Suppressor macrophage treated with lipopolysaccharide for 1 hour (primary cell): ENCODE measurements around the gene KRT72.

Experiments
- DNase-seq, 3 donors: peaks; one replicate each; pipeline ENCODE4 v3.0.0-alpha.2; 2020 to 2022

Gene KRT72

DNA sequence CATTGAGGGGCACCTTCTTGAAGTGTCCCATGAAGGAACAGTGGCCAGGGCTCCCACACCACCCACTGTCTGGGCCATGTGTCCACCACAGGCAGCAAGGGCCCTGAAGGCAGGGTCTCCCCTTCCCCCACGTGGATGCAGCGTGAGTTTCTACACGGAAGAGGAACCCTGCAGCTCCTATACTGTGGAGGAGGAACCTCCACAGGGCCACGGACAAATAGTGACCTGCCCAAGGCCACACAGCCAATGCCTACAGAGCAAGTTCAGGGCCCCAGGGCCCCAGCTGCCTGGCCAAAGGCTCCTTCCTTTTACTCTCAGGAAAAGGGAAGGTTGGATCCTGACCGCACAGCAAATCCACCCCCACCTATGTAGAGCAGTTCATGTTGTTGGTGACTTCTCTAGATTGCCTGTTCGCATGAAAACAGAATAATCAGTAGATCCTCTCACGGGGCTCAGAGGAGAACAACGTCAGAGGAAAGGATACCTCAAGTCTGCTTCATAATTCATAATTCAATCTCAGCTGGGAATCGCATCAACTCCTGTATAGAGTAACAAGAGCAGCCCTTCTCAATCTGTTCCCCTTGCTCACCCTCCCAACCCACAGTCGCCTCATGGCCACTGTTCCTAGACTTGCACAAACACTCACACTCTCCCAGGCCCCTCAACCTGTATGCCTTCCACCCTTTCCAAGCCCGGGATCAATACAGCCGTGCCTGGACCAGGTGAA lies 28.2 kb upstream of the KRT72 start:
- DNase-seq: peak in 2 of 3 donors; percentile 13 to 27

DNA sequence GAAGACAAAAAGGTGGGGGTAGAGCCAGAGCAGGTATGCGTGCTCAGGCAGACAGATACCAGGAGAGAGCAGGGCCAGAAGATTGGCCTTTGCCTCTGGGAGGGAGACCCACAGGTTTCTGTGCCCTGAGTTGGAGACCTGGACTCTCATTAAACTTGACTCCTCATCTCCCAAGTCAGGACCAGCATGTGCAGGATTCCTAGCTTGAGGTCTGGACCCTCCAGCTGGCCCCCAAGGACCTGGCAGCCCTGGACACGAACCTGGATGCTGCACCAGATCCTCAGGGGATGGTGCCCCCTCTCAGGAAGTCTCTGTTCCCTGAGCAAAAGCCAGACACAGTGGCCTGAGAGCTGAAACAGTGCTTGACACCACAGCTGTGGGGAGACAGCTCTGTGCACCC lies 27.6 kb upstream of the KRT72 start:
- DNase-seq: no peak

DNA sequence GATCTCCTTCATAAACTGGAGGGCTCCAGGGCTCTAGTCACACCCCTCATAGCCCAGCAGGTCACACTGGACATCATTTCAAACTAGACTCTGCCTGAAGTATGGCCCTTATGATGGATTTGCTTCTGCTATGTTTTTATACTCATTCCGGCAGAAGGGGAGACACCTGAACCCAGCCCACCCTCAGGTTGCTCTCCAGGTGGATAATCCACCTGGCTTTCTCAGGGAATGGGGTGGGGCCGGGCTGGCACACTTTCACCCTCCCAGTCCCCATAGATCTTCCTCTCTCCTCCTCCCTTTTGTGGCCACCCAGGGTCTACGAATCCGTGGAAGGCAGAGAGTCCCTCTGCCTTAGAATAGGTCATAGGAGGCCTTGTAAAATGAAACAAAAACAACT lies 26.8 kb upstream of the KRT72 start:
- no peak for DNase-seq

DNA sequence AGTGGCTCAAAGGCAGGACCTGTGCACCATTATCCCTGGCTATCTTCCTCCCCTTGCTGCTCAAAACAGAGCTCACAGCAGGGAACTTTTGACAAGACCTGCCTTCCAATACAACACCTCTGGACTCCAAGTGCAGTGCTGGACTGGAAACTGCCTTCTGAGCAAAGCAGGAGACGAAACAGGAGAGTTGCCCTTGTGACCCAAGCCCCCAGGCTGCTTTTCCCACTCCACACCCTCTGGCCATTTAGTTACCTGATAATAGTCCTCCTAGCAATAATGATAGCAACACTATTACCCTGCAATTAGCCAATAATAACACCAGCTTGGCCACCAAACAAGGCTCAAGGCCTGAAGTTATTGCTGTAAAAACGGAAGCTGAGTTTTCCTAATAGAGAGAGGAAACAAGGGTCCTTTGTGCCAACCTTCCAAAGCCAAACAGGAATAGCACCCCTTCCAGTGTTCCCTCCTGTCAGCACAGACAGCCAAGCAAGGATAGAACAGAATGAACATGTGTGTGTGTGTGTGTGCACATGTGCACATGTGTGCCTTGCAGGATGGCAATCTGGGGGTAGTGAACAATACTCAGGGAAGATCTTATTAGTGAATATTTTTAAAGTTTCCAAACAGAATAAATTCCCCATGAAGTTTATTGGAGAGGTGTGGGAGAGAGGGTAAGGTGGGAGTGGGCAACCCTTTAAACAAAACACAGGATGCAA lies 26.3 kb upstream of the KRT72 start:
- DNase-seq: no peak

DNA sequence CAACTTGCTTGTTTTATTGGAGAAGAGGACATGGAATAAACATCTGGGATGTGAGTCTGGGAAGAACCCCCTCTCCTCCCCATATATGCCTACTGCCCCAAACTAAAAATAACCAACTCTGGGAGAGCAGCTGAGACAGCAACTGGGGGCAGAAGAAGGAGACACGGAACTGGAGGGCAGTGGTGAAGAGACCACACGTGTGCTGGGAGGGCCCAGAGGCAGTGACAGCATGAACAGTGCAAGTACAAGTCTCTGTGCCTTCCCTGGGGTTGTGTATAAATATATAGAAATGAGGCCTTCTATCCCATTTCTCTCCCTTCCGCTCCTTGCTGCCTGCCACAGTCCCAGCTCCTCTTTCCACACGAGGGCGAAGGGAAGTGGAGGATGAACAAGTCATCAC lies 21.1 kb upstream of the KRT72 start:
- DNase-seq: no peak

DNA sequence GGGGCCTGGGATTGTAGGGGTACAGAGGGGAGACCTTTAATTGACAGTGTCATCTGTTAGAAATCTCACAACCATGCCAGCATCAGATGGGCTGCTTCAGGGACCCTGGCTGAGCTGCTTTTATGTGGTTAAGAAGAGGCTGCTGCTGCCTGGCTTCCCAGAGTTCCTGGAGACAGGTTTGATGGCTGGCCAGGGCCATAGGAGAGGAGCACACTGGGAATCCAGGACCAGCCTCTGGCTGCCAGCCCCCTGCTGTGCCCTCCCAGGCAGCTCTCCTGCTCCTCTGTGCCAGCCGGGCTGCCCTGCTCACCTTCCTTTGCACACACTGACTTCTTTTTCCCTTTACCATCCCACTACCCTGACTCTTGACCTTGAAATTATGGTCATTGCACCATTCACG lies 17.6 kb upstream of the KRT72 start:
- DNase-seq: no peak

DNA sequence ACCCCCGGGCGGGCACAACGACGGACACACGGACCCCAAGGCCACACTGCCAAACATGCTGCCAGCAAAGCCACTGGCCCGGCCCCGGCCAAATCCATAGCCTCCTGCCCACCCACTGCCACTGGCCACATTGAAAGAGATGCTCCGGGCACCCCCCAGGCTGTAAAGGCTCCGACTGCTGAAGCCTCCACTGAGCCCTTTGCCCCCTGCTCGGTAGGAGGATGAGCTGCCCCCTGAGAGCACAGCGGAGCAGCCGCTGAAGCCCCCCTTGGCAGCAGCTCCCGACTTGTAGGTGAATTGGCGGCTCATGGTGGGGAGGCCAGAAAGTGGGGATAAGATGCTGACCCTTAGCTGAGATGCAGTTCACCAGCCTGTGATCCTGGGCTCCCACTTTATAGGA lies 17.0 kb upstream of the KRT72 start, which contains the start of gene KRT73:
Gene KRT73, minus strand, starts transcription at position 344 of the 400 bp plus-strand sequence. Its CDS starts 35 bp downstream, at position 309.
- DNase-seq: no peak

DNA sequence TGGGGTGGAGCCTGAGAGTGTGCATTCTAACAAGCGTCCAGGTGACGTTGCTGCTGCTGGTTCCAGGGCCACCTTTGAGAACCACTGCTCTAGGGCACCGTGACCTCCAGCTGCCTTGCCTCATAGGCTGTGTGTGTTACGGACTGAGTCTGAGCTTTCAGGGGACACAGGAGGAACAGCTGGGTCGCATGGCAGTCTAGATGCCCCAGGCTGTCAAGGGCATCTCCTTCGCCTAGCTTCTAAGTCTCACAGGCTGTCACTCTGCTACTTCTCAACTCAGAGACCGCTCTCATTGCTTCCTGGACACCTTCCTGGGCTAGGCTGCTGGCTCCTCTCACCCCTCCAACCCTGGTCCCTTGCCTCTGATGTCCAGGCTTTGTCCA lies 16.1 kb upstream of the KRT72 start:
- no peak for DNase-seq

DNA sequence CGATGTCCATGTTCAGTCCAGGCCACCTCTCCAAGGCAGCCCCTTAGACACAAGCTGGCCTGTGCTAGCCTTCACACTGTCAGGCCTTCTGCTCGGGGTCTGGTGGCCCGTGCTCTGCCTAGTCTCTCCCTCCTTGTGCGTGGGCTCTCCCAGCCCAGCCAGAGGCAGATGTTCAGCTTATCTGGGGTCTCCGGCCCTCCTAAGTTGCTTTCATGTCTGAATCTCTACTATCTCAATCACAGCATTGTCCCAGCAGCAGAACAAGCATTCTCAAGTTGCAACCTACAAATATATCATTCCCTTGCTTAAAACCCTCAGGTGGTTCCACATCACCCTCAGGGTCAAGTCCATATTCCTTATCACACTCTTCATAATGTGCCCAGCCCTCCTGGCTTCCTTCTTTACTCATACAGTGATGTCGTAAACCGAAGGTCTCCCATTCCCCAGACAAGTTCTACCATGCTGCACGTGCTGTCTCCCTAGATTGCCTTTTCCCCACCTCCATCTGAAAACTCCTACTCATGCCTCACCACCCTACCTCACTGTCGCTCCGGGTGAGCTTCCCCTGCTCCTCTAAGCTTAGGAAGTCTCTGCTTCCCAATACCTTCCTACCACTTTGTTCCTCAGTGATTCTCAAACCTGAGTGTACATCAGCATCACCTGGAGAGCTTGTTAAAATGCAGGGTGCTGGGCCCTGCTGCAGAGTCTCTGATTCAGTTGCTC lies 15.6 kb upstream of the KRT72 start:
- no peak for DNase-seq

DNA sequence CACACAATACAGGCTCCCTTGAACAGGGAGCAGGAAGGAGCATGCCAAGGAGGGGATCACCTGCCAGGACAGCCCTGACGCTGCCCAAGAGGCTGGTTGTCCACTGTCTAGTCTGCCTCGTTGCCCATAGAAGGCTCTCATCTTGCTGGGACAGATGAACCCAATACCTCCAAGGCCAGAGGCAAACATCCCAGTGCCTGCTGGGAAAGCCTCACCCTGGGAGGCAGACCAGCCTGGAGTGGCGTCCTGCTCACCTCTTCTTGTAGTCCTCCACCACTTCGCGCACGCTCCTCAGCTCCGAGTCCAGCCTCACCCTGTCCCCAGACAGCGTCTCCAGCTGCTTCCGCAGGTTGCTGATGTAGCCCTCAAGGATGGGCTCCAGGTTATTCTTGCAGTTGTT lies 14.6 kb upstream of the KRT72 start:
- DNase-seq: no peak

DNA sequence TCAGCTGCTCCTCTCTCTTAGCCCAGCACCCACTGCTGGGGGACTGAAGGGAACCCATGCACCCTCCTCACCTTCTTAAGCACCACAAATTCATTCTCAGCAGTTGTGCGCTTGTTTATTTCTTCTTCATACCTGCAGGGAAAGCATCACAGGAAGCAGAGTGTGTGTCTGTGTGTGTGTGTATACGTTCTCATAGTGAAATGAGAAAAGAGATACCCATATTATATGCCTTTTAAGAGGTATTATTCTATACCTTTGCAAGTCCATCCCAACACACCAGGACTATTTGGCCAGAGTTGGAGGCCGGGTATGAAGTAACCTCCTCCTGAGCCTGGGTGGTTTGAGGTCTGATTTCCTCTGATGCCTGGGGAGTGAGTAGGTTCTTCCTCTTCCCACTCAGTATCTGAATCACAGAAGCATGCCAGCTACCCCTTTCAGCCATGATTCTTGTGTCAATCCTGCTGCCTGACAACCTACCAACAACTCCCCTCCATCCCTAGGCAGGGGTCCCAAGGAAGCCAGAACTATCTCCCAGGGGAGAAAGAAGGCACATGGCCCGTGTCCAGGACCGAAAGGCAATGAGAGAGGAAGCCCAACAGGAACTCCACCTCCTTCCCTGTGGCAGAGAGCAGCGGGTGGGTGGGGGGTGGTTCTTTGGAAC lies 14.1 kb upstream of the KRT72 start:
- DNase-seq: peak; percentile 67 to 77 (median 73)

DNA sequence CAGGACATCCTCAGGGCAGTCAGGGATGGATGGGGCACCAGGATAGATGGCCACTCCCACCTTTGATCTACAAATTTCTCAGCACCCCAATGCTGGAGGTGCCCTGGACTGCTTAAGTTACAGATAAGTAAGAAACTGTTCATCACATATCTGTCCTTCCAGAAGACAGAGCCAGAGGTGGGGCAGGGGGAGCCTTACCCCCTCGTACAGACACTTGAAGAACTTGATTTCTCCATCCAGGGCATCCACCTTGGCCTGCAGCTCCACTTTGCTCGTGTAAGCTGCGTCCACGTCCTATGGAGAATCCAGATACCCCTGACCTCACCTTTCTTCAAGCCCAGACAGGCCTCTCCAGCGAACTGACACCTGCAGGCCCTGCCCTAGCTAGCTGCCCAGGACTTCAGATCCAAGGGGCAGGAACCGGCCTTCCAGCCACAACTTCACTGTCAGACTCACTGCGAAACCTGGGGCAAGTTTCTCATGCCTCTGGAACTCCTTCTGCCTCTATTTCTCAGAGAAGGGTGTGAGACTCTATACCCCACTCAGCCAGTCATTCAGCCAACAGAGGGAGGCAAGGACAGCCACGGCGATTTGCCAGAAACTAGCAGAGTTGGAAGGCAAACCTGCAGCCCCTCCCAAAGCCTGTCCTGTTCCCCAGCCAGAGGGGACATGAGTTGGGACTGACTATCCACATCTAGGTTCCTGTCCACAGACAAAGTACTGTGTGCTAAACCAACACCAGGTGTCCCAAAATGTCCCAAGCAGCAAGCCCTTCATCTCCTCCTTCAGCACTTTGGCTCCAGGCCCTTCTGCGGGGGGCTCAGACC lies 13.3 kb upstream of the KRT72 start:
- DNase-seq: no peak

DNA sequence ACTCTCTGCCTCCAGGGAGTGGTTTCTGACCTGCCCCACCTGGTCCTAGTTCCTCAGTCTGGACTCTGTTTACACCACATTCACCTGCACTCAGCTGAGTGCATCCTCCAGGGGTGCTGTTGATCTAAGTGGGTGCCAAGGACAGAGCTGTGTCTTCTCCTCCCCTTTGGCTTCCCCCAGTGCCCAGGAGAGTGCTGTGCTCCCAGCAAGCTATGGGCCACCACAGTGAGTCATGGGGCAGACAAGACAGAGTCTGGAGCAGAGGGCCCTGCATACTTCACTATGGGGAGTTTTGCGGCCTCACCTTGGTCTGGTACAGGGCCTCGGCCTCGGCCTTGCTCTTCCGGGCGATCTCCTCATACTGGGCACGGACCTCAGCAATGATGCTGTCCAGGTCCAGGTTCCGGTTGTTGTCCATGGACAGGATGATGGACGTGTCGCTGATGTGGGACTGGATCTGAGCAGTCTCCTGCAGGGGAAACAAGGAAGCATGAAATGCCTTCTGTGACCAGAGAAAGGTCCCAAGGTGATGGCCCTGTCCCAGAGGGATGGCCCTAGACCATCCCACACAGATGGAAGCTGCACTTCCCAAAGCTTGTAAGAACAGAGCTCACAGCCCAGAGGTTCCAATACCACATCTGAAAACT lies 12.2 kb upstream of the KRT72 start:
- no peak for DNase-seq

DNA sequence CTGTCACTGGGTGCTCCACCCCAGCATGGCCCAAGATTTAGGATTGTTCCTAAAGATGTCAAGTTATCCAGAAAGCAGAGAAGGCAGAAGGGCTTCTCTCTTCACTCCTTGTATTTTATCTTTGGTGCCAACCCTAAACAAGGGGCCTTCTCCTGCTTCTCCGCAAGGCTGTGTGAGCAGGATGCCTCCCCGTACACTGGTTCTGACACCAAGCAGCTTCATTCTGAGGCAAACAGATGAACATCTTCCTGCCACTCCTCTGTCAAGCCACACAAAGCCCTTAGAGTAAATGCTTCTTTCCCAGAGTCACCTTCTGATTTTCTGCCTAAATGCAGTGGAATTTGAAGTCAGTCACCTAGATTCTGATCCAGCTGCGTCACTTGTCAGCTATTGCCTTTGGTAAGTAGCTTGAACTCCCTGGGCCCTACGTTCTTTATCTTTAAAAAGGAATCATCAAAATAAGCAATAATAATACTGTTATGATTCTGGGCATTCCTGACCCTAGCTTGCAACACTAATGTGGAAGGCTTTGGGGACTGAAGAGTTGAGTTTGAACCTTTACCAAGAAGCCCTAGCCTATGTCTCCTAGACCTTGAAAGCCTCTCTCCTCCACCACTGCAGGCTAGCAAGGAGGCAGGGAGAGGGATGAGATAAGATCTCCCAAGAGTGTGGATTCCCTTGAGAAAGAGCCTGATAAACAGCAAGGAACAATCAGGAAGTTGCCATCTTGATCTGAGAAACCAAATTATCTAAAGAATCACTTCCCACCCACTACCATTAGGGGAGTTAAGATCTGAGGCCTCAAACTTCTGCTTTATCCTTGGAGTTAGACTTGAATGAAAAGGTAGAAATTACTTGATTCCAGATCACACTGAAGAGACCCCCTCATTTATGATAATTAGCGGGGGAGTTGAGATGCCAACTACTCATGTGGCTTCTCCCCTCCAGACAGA lies 11.4 kb upstream of the KRT72 start:
- no peak for DNase-seq

DNA sequence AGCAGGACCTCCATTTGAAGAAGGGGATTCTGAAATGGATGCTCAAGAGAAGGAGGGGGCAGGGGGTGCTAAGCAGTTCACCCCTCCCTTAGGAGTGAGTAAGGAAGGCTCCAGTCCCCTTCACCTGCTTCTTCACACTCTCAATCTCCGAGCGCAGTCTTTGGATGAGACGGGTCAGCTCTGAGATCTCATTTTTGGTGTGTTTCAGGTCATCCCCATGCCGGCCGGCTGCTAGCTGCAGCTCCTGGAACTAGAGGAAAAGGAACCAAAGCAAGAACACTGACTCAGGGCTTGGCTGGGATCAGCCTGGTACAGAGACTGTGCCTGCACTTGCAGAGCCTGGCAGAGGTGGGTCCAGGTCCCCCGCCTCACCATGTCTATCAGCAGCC lies 9.8 kb upstream of the KRT72 start:
- DNase-seq: no peak

DNA sequence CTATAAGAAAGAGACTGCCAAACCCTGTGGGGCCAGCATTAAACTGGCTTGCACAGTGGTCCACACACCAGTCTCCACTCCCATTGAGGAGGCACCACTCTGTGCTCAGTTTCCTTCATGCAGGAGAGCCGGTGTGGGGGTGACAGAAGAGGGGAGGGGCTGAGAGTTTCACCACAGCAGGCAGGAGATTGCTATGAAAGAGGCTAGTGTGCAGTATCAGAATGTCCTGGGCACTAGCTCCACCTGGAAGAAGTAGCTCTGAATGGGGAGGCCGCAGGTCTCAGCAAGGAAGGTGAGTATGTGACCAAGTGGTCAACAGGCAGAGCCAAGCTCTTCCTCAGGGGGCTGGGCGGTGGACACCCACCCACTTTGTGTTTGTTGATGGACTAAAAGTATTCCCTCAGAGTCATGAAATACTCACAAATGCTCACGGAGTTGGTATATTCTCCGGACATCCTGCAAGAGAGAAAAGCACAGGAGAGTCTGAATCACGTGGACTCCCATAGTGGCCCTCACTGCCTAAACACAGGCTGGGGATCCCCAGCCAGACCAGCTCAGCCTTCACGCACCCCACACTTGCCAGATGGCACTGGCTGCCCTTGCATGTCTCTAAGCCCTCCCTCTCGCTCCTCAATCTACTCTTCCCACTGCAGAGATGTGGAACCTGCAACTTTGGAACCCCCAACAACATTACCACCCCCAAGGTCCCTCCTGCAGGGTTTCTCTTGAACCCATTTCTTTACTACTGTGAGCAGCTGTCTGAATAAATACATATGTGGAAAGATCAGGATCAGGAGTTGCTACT lies 7.8 kb upstream of the KRT72 start:
- DNase-seq: no peak

DNA sequence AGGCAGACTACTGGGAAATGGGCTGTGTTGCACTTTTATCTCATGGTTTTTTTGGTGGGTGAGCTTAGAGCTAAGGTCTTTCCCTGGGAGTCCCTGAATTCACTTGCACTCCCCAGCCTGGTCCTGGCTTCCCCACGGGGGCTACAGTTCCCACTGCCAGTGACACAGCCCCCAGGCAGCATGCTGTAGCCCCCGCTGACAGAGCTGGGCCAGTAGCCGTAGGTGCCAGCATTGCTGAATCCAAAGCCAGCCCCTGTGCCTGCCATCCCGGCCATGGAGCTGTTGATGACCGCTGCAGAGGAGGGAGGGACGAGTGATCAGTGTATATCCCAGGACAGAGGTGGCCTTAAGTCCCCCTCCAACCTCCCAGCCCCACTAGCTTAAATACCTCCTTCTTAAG lies 6.9 kb upstream of the KRT72 start:
- no peak for DNase-seq

DNA sequence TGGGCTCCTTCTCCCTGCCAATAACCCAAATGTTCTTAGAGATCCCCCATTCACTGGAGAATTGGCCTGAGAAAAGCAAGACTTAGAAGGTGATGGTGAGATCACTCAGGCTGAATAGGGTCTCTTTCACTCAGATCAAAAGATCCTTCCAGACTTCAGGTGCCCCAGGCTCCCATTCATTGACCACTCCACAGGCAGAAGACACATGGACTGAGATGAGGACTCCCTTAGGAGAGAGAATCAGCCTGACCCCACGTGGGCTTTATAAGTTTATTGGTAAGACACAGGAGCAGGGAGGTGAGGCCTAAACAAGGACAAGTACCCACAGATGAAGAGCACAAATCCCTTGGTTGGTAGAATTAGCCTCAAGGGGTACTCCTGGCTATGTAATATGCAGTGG lies 6.1 kb upstream of the KRT72 start:
- no peak for DNase-seq

DNA sequence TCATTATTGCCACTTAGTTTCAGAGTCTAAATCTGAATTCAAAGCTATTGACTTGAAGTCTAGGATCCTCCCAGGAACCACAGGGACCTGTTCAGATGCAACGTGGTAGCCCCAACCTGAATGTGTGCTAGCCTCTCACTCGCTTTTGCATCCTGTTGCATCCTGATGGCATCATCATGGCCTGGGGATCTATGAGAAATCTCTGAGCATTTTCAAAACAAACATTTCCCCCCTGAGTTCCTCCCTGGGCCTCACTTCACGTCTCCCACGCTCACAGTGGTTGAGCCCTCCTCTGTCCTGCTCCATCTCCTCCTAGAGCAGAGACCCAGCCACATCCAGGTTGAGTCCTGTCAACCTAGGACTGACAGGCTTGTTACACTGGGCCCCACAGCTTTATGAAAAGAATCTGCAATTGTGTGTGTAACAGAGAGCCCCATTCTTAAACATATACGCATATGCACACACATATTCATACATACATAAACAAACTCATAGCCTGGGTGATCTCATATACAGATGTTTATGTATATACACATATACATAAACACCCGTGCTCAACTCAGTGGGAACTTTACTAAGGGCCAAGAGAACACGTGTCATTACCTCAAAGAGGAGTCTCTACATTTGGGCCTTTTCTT lies 5.4 kb upstream of the KRT72 start:
- no peak for DNase-seq
